Lower leg skin (tissue), 3 donors: ENCODE data around the gene KRI1.

Experiments used
- CTCF ChIP-seq, 3 donors: fragments of 450-650 bp; IDR thresholded peaks; one replicate each; pipeline ENCODE4 v1.5.1; 2016; ENCODE audit warnings: antibody characterized with exemption in 3 of 3, mild to moderate bottlenecking in 3 of 3, moderate library complexity in 2 of 3
- POLR2A ChIP-seq, 2 donors: fragments of 450-650 bp; IDR thresholded peaks; one replicate each; pipeline ENCODE4 v1.6.1; 2016 to 2017; ENCODE audit warnings: antibody characterized with exemption in 2 of 2, mild to moderate bottlenecking in 1 of 2, moderate library complexity in 1 of 2

GRCh38 chr19:10543420-10544241, 22.2 kb downstream of the KRI1 start, which contains the start of gene ATG4D:
- TF ChIP-seq CTCF (IDR thresholded peaks at IDR 0.05) (no peak), POLR2A (IDR thresholded peaks at IDR 0.05) (peak in 1 of 2 donors; percentile 49)
